HepG2 (cell line): ENCODE measurements around the gene ZDHHC14. TPM values are rescaled to one million over a fixed set of nuclear protein-coding genes. Genes with fewer than 3 reads are reported as not detected.
A peak's percentile ranks its signal among the peaks of the same experiment; 100 is the strongest.

ENCODE experiments used
- ATRX ChIP-seq: sonication (generic); formaldehyde crosslinking; IDR thresholded peaks from 2 replicates; pipeline ENCODE4 v1.4.0; 2020; ENCODE audit warnings: missing genetic modification reagents, borderline replicate concordance
- CCAR2 ChIP-seq: fragments of 200-400 bp; formaldehyde crosslinking; optimal IDR thresholded peaks from 2 replicates; pipeline ENCODE3; 2018; ENCODE audit warnings: low read depth, mild to moderate bottlenecking, low read length, moderate library complexity
- CHCHD3 ChIP-seq: sonication (generic); formaldehyde crosslinking; IDR thresholded peaks from 2 replicates; pipeline ENCODE4 v1.8.0; 2022; ENCODE audit warnings: mild to moderate bottlenecking, missing genetic modification reagents, moderate library complexity
- HOXA7 ChIP-seq: sonication (generic); formaldehyde crosslinking; IDR thresholded peaks from 2 replicates; pipeline ENCODE4 v1.8.1; 2022; ENCODE audit warnings: mild to moderate bottlenecking, missing genetic modification reagents, moderate library complexity
- JUN ChIP-seq: sonication (generic); formaldehyde crosslinking; IDR thresholded peaks from 2 replicates; pipeline ENCODE4 v1.4.0; 2020; ENCODE audit warnings: mild to moderate bottlenecking, missing genetic modification reagents
- NFIB ChIP-seq: sonication (generic); formaldehyde crosslinking; IDR thresholded peaks from 2 replicates; pipeline ENCODE4 v1.9.0; 2021; ENCODE audit warnings: missing genetic modification reagents, mild to moderate bottlenecking, borderline replicate concordance
- NFYB ChIP-seq: sonication (generic); formaldehyde crosslinking; IDR thresholded peaks from 2 replicates; pipeline ENCODE4 v1.4.0; 2020; ENCODE audit warnings: missing genetic modification reagents
- SATB2 ChIP-seq: sonication (generic); formaldehyde crosslinking; IDR thresholded peaks from 2 replicates; pipeline ENCODE4 v1.5.0; 2020; ENCODE audit warnings: missing genetic modification reagents
- SOX6 ChIP-seq, 2 experiments: fragments of 450-650 bp in 1 of 2; sonication (generic) in 1 of 2; formaldehyde crosslinking in 1 of 2; IDR thresholded peaks; 2 replicates each; pipeline versions ENCODE4 v1.4.0 to v1.6.1; 2017 to 2020; ENCODE audit warnings: antibody characterized with exemption in 1 of 2, mild to moderate bottlenecking in 1 of 2, missing genetic modification reagents in 1 of 2
- SP4 ChIP-seq: sonication (generic); formaldehyde crosslinking; IDR thresholded peaks from 2 replicates; pipeline ENCODE4 v1.8.1; 2023; ENCODE audit warnings: mild to moderate bottlenecking, missing genetic modification reagents
- THAP7 ChIP-seq: sonication (generic); formaldehyde crosslinking; IDR thresholded peaks from 2 replicates; pipeline ENCODE4 v1.8.1; 2023; ENCODE audit warnings: mild to moderate bottlenecking, missing genetic modification reagents
- U2AF1 ChIP-seq: fragments of 200-400 bp; formaldehyde crosslinking; optimal IDR thresholded peaks from 2 replicates; pipeline ENCODE3; 2017; ENCODE audit warnings: mild to moderate bottlenecking, low read depth, low read length
- ZNF142 ChIP-seq: sonication (generic); formaldehyde crosslinking; IDR thresholded peaks from 2 replicates; pipeline ENCODE4 v1.4.0; 2020; ENCODE audit warnings: missing genetic modification reagents
- ZNF317 ChIP-seq: sonication (generic); formaldehyde crosslinking; IDR thresholded peaks from 2 replicates; pipeline ENCODE4 v1.5.0; 2020; ENCODE audit warnings: mild to moderate bottlenecking, missing genetic modification reagents
- ZNF788 ChIP-seq: sonication (generic); formaldehyde crosslinking; IDR thresholded peaks from 2 replicates; pipeline ENCODE4 v1.5.0; 2020; ENCODE audit warnings: mild to moderate bottlenecking, missing genetic modification reagents, borderline replicate concordance
- polyA plus RNA-seq, 8 experiments: library from polyadenylated mRNA; depleted of rRNA in 3 of 8; stranded (reverse) in 7 of 8; unstranded in 1 of 8; fragments of >200 nt; fragmentation: Illumina TruSeq in 4 of 8; extraction: Trizol in 4 of 8; gene quantifications; 2 replicates each; pipeline versions ENCODE4 v1.2.1 to v1.2.3, GENCODE V29; 2011 to 2016; ENCODE audit warnings: low read depth in 4 of 8, missing spikeins in 1 of 8, mixed read lengths in 1 of 8; ENCODE audit not compliant: insufficient read depth in 1 of 8
- total RNA-seq, 5 experiments: library from RNA; depleted of rRNA; stranded (reverse); fragments of >200 nt; fragmentation: Illumina TruSeq; extraction: Trizol; gene quantifications; 2 replicates each; pipeline ENCODE4 v1.2.3, GENCODE V29; 2016; ENCODE audit warnings: low read depth in 1 of 5
- TF ChIP-seq, protein P1 (sequence below): sonication (generic); formaldehyde crosslinking; IDR thresholded peaks from 2 replicates; pipeline ENCODE4 v1.4.0; 2020; ENCODE audit warnings: missing genetic modification reagents
- TF ChIP-seq, protein P2 (sequence below): IDR thresholded peaks from 2 replicates; pipeline ENCODE4 v1.6.1; 2018; ENCODE audit warnings: missing genetic modification reagents

ZDHHC14 gene
- total and polyA plus RNA-seq, 2 of the 13 experiments (the other 11 are each of a cell fraction or from before 2014, with no cell fraction given): 3.7 to 9.5 TPM

GRCh38 chr6:157434349-157435033 is 53.5 kb downstream of the ZDHHC14 start (continued):
- TF ChIP-seq ZNF317 (CRISPR knock-in tag) (no peak), NFIB (CRISPR knock-in tag) (no peak), SOX6 (IDR thresholded peaks at IDR 0.05) (no peak), SOX6 (CRISPR knock-in tag; IDR thresholded peaks at IDR 0.05) (peak; percentile 54; the same call in 1 of the 2 replicates), ATRX (CRISPR knock-in tag) (no peak), SATB2 (CRISPR knock-in tag) (no peak), ZNF788 (CRISPR knock-in tag) (peak; percentile 17; the same call in 1 of the 2 replicates), CHCHD3 (no peak), JUN (CRISPR knock-in tag) (no peak), SP4 (CRISPR knock-in tag) (no peak; the same call in 1 of the 2 replicates), ZNF142 (no peak), NFYB (CRISPR knock-in tag) (no peak), U2AF1 (no peak), CCAR2 (no peak), THAP7 (CRISPR knock-in tag) (no peak), HOXA7 (no peak)
- TF ChIP-seq, protein P1, sequence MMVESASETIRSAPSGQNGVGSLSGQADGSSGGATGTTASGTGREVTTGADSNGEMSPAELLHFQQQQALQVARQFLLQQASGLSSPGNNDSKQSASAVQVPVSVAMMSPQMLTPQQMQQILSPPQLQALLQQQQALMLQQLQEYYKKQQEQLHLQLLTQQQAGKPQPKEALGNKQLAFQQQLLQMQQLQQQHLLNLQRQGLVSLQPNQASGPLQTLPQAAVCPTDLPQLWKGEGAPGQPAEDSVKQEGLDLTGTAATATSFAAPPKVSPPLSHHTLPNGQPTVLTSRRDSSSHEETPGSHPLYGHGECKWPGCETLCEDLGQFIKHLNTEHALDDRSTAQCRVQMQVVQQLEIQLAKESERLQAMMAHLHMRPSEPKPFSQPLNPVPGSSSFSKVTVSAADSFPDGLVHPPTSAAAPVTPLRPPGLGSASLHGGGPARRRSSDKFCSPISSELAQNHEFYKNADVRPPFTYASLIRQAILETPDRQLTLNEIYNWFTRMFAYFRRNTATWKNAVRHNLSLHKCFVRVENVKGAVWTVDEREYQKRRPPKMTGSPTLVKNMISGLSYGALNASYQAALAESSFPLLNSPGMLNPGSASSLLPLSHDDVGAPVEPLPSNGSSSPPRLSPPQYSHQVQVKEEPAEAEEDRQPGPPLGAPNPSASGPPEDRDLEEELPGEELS (CRISPR knock-in tag): no peak
- TF ChIP-seq, protein P2, sequence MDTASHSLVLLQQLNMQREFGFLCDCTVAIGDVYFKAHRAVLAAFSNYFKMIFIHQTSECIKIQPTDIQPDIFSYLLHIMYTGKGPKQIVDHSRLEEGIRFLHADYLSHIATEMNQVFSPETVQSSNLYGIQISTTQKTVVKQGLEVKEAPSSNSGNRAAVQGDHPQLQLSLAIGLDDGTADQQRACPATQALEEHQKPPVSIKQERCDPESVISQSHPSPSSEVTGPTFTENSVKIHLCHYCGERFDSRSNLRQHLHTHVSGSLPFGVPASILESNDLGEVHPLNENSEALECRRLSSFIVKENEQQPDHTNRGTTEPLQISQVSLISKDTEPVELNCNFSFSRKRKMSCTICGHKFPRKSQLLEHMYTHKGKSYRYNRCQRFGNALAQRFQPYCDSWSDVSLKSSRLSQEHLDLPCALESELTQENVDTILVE (CRISPR knock-in tag): no peak
